T-helper 2 cell treated with Interferon-gamma antibody and Interleukin-4, amounts not matched to agents 100 ng/mL and 5 ng/mL, for 36 hours (primary cell): ENCODE measurements around the gene CASS4. TPM values are rescaled to one million over a fixed set of nuclear protein-coding genes. Genes with fewer than 3 reads are reported as not detected.

Source experiments
- intact Hi-C: fragments of 100-400 bp; cut with micrococcal nuclease; formaldehyde crosslinking; loops from one replicate; pipeline ENCODE4 v1.15.1; 2023
- total RNA-seq: library from RNA; stranded (reverse); gene quantifications from 2 replicates; pipeline ENCODE4 v1.2.3, GENCODE V29; 2022

The CASS4 gene
- total RNA-seq, 1 donor from 2014 or later: 5.5 TPM

DNA sequence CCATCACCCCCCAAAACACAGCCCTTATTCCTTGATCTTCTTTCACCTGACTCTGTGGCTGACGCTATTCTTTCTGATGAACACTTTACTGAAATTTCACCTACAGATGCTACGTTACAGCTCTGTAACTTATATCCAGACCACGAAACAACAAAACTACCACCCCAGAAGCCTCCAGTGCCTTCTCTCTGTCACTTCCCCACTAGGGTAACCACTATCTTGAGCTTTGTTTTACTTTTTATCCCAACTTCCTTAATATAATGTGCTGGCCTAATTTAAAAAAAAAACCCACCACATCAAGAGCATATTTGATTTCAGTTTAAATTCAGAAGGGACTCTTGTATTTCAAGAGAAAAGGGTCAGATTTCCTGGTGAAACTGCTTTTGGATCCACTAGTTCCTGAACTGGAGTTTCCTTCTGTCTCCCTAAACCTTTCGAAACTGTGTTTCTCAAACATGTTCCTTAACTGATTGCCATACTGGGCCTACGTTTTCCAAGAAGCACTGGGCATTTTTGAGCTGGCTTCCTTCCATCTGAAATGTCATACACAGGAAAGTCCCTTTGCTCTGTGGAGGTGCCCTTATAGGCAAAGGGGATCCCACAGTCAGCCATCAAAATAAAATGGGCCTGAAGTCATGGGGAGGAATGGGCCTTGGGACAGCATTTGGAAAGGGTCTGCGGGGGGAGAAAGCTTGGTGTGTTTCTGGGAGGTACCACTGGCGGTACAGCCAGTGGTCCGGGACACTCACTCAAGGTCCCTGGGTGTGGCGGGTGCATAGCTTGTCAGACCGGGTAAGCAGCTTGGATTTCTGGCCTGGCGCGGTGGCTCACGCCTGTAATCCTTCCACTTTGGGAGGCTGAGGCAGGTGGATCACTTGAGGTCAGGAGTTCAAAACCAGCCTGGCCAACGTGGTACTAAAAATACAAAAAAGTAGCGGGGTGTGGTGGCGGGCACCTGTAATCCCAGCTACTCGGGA, 30.6 kb downstream of the CASS4 start:
- intact Hi-C loops: no loop called here

- intact Hi-C loops: no loop called here
These were observed 31.8 kb downstream of the CASS4 start for GRCh38 chr20:56443654-56444540.

- intact Hi-C loops: no loop called here
These were observed 33.1 kb downstream of the CASS4 start for GRCh38 chr20:56445130-56445529.

- intact Hi-C loops: no loop called here
These were observed 33.5 kb downstream of the CASS4 start for GRCh38 chr20:56445540-56445939.

DNA sequence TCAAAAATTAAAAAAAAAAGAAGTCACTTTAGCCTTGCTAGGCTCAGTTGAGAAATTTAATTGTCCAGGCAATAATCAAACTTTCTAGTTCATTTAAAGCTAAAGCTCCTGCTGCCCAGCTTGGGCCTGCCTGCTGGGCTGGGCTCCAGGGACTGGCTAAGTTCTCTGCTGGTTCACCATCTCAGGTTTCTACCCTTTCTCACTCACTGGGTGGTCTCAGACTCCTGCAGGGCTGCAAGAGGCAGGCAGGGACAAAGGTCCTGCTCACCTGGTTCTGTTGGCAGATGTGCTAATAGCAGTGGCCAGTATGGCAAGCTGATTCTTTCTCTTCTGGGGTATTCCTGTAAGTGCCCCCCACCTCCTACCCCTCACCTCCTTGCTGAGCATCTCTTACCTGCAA, 35.2 kb downstream of the CASS4 start:
- intact Hi-C loops: no loop called here

- intact Hi-C loops: no loop called here
These were observed 37.4 kb downstream of the CASS4 start for GRCh38 chr20:56449459-56449858.

DNA sequence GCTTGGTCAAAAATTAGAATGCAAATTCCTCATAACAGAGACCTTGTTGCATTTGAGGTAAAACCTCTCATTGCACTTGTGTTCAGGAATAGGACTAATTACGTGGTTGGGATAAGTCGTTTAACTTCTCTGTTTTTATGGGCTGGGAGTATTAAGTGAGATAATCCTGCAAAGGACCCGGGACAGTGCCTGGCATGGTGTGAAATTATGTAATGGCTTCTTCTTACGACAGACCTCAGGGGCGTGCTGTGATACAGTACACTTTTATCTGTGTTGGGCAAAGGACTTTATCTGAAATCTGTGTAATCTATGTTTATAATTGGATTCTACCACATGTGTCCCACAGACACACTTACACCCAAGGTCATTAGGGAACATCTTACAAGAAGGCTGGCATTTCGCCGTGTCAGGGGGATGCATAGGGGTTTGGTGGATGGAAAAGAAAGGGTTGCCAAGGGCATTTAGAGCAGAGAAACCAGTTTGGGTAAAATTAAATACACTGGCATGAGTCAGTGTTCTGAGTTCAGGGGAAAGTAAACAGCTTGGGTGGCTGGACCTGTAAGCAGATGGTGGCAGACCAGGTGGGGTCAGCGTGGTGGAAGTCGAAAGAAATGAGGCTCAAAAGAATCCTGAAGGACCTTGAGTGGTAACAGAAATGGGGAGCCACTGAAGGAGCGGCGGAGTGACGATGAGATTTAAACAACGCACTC, 39.2 kb downstream of the CASS4 start:
- intact Hi-C loops: no loop called here

- intact Hi-C loops: no loop called here
These were observed 41.3 kb downstream of the CASS4 start for GRCh38 chr20:56453352-56453751.

GRCh38 chr20:56454754-56455153, 42.7 kb downstream of the CASS4 start:
- intact Hi-C loops: no loop called here

GRCh38 chr20:56458206-56458821, 46.3 kb downstream of the CASS4 start:
- intact Hi-C loops: no loop called here

DNA sequence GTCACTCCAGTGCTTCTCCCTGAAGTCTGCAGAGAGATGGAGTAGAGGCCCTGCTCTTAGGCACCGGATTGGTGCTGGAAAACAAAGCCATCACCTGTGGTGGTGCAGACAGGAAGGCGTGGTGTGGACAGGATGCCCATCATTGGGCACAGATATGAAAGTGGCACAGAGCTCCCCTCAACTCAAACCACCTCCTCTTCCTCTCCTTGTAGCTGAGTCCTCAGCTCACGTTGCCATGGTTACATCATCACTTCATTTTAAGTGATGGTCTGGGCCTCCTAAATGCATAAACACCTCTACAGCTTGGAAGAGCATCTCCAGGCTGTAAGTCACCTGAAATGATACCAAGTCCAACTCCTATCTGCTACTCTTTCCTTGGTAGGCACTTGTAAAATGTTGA, 48.4 kb downstream of the CASS4 start:
- intact Hi-C loops: loop anchor here (1.0 kb wide), 2 partner anchors 8 to 20 kb away; partner anchors contain the start of gene RTF2

GRCh38 chr20:56461576-56461975, 49.5 kb downstream of the CASS4 start:
- intact Hi-C loops: no loop called here

DNA sequence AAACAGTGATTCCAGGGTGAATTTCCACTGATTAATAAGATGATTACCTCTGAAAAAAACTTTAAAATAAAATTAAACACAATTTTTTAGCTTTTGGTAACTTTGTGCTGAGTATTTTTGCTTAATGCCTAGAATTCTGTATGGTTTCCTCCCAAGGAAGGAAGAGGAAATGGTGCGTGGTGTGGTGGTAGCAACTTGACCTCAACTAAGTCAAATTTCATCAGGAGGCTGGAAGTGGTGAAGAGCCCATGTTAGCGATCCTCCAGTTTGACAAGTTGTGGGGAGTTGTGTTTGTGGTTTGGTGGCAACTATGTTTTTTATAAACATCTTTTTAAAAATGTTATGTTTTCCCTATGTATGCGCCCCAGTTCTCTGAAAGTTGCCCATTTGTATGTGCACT, 51.4 kb downstream of the CASS4 start:
- intact Hi-C loops: no loop called here

DNA sequence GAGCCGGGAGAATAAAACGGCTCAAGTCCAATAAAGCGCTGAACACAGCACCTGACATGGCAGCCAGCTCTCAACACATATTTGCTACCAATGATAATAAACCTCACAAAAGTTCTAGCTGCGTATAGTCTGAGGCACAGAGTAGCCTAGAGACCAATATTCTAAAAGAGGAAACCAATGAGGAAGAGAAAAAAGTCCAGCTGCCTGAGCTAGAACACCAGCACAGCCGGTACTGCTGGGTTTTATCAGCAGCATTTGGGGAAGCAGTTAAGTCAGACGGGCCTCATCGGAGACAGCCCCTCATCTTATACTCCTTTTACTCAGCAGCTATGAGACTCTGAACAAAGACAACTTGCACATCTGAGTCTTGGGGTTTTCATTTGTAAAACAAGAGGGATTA, 53.9 kb downstream of the CASS4 start:
- intact Hi-C loops: no loop called here

- intact Hi-C loops: loop anchor here (1.0 kb wide), 3 partner anchors 8 to 76 kb away; partner anchors contain the start of genes AURKA and CSTF1
These were observed 55.9 kb downstream of the CASS4 start for GRCh38 chr20:56467968-56468315.

DNA sequence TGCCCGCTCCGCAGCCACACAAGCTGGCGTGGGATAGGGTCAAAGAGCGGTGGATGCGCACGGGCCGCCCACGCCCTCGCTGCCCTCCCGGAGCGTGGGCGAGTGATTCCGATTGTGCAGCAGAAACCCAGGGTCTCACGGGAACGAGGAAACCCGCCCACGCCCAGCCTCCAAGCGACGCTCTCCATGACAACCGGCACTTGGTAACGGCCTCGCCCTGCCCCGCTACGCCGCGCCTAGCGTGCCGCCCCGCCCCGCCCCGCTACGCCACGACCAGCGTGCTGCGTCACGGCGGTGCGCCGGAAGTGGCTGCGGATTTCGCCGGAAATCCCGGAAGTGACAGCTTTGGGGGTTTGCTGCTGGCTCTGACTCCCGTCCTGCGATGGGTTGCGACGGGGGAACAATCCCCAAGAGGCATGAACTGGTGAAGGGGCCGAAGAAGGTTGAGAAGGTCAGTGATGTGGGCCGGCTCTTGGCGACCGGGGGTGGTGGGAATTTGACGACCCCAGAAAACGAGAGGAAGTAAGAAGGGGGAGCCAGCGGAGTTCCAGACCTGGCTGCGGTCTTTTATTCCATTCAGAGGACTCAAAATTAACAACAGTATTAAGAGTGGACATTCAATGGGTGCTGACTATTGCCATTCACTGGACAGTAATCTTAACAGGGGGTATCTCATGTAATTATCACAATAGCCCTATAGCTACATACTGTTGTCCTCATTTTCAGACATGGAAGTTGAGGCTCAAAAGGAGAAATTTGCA, 56.4 kb downstream of the CASS4 start, which contains the start of gene RTF2:
Gene RTF2 (plus strand): TSS at position 312 of the 761 bp plus-strand sequence. CDS start 71 bp downstream, at position 383.
- intact Hi-C loops: loop anchor here (1.0 kb wide), 3 partner anchors 8 to 76 kb away; partner anchors contain the start of genes AURKA and CSTF1

GRCh38 chr20:56469077-56469449, 57.0 kb downstream of the CASS4 start:
- intact Hi-C loops: no loop called here

- intact Hi-C loops: no loop called here
These were observed 71.9 kb downstream of the CASS4 start for GRCh38 chr20:56483970-56484369.

DNA sequence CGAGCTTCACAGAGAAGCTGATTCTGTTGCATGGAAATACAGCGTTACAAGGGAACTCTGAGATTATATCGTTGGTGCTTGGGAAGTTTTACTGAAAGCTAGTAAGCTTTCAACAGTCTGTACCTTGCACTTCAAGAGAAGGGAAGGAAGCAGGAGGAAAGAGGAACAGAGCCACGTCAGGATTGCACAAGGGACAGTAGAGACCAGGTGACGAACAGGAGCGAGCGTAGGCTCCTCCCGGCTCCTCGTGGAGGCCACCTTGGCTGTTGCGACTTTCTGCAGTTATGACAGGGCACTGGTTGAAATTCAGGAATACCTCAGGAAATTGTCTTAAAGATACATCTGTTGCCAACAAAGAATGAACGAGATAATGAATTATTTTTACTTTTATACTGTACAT, 75.2 kb downstream of the CASS4 start:
- intact Hi-C loops: no loop called here

GRCh38 chr20:56488566-56488965, 76.5 kb downstream of the CASS4 start:
- intact Hi-C loops: no loop called here
